ENCODE data around the gene CAPZB.

DNA sequence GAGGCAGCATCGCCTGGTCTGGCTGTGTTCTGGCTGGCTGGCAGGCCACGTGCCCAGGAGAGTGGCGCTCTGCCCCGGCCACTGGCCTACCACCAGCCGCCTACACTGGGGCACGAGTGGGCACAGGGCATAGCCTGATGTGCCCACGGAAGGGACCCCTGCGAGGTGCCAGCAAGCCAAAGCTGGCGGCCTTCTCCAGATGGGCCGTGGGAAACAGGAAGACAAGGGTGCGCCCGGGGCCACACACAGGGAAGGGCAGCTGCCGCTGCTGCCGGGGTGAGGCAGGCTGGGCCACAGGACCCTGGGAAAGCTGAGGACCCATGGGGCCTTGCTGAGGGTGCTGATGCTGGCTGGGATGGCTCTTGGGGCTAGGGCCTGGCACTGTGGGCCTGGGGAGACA lies 132.5 kb downstream of the CAPZB start:
- TF ChIP-seq, protein P1, sequence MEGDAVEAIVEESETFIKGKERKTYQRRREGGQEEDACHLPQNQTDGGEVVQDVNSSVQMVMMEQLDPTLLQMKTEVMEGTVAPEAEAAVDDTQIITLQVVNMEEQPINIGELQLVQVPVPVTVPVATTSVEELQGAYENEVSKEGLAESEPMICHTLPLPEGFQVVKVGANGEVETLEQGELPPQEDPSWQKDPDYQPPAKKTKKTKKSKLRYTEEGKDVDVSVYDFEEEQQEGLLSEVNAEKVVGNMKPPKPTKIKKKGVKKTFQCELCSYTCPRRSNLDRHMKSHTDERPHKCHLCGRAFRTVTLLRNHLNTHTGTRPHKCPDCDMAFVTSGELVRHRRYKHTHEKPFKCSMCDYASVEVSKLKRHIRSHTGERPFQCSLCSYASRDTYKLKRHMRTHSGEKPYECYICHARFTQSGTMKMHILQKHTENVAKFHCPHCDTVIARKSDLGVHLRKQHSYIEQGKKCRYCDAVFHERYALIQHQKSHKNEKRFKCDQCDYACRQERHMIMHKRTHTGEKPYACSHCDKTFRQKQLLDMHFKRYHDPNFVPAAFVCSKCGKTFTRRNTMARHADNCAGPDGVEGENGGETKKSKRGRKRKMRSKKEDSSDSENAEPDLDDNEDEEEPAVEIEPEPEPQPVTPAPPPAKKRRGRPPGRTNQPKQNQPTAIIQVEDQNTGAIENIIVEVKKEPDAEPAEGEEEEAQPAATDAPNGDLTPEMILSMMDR (IDR thresholded peaks at IDR 0.05) = no peak
- TF ChIP-seq POLR2A (IDR thresholded peaks at IDR 0.05) = no peak

All from lower leg skin (tissue), 3 donors.